Ramos (cell line): ENCODE results near the gene ARV1.
"Not testable (repeated sequence)": the region's sequence is repeated elsewhere in the genome, so short reads cannot be mapped to it uniquely, and the experiment has no call there.

Experiments
- in situ Hi-C: fragments of 300-500 bp; cut with MboI; formaldehyde crosslinking; loops from one replicate; pipeline ENCODE4 v1.14.3; 2022; ENCODE audit warnings: low sequenced_read_pairs; ENCODE audit not compliant: unreplicated experiment

The ARV1 gene

DNA sequence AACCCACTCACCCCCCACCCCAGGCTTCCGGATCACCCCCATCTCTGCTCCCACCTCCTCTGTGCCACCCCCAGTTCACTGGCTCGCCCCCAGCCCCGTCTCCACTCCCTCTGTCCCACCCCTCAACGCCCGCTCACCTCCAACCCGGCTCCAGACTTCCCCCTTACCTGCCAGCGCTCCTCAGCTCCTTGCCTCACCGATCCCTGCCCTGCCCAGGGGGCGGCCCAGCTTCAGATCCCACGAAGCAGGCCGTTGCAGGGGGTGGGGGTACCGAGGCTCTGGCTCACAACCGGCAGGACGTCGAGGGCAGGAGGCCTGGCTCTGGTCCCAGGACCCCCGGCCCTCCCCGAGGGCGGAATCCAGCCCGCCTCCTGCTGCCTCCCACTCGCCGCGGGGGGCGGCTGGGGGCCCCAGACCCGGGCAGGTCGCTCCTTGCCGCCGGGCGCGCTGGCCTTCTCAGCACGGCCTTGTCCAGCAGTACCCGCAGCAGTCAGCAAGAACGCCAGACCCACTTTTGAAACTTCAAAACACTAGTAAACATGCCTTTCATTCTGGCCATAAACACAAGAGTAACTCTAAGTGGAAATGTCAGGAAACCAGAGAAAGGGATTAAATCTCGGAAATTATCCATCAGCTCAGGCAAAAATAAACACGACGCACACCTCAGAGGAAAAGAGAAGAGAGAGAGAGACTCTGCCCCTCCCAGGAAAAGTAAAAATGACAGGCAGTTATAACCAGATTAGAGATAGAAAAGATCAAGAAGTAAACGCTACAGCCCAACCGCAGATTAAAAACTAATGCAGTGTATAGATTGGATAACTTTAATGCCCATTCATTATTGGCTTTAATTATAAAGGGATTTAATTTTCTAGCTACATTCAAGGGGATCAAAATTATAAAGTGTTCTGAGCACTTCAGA is 62.2 kb downstream of the ARV1 start:
- in situ Hi-C loops, result no loop called here

DNA sequence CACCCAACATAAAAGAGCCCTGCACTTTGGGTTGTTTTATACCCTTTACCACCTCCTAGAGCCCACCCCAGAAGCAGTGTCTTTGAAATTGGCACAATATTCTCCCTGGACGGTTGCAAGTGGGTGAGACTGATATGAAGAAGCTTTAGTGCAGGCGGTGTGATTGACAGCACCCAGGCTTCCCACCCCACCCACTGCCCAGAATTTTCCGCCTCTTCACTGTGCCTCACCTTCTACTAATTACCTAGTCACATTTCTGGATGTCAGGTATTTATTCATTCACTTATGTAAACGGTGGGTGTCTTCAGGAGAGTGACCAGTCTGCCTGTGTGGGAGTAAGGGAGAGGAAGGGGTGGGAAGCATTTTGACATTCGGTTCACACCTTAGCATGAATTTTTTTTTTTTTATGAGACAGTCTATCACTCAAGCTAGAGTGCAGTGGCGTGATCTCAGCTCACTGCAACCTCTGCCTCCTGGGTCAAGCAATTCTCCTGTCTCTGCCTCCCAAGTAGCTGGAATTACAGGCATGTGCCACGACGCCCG is 62.9 kb downstream of the ARV1 start:
- in situ Hi-C loops, result no loop called here

DNA sequence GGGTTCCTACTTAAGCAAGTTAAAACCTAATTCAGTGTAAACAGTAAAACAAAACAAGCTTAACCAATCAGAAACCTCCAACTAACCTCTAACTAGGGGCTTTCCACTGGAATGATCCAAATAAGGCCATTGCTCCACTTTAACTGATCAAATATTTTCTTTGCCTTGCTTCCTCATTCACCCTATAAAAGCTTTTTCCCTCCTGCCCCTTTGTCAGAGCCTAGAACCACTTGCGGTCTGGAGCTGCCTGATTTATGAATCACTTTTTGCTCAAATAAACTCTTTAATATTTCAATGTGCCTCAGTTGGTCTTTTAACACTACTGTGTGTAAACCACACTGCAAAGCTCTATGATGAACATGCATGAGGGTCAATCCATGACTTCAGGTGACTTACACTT is 65.7 kb downstream of the ARV1 start:
- in situ Hi-C loops, result no loop called here

DNA sequence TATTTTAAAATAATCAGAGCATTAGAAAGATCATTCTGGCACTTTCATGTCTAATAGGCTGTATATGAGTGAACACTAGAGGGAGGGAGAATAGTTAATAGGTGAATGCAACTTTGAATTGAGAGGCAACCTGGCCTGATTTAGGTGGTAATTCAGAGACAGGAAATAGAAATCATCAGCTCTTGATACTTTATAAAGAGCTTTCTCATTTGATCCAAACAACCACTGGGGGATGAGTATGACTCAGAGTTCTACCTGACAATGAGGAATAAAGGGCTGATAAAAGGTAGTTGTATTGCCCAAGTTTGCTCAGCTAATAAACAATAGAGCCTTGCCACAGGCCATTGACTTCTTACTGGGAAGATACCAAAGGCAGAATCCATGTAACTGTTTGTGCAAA is 66.4 kb downstream of the ARV1 start:
- in situ Hi-C loops, result no loop called here

DNA sequence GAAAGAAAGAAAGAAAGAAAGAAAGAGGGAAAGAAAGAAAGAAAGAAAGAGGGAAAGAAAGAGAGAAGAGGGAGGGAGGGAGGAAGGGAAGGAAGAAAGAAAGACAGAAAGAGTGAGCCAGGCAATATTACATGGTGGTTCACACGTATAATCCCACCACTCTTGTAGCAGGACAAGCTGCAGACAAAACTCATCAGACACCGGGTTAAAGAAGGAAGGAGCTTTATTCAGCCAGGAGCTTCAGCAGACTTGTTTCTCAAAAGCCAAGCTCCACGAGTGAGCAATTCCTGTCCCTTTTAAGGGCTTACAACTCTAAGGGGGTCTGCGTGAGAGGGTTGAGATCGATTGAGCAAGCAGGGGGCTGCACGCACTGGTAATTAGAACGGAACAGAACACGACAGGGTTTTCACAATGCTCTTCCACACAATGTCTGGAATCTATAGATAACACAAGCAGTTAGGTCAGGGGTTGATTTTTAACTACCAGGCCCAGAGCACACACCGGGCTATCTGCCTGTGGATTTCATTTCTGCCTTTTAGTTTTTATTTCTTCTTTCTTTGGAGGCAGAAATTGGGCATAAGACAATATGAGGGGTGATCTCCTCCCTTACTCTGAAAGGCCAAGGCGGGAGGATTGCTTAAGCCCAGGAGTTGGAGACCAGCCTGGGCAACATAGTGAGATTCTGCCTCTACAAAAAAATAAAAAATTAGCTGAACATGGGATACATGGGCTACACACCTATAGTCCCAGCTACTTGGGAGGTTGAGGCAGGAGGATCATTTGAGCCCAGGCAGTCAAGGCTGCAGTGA is 67.2 kb downstream of the ARV1 start:
- in situ Hi-C loops, result not testable (repeated sequence)

DNA sequence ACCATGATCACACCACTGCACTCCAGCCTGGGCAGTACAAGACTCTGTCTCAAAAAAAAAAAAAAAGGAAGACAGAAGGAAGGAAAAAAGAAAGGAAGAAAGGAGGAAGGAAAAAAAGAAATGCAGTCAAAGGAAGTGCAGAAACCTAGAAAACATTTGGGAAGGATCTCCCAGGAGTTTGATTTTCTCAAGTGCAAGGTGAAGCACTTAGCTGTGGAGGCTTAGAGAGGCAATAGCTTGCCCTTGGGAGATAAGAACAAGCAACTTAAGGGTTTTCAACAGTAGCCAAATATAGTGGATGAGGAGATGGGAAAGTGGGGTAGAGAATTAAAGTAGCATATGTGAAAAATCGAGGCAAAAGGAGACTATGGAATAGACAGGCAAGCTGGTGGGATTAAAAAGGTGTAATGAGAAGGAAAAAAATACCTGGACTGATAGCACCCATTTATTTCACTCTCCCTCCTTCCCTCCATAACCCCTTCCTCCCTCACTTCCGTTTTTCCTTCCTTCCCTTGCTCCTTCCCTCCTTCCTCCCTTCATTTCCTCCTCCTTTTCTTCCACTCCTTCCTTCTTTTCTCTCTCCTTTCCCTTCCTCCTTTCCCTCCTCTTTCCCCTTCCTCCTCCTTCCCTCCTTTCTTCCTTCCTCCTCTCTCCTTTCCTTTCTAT is 68.0 kb downstream of the ARV1 start:
- in situ Hi-C loops, result no loop called here

DNA sequence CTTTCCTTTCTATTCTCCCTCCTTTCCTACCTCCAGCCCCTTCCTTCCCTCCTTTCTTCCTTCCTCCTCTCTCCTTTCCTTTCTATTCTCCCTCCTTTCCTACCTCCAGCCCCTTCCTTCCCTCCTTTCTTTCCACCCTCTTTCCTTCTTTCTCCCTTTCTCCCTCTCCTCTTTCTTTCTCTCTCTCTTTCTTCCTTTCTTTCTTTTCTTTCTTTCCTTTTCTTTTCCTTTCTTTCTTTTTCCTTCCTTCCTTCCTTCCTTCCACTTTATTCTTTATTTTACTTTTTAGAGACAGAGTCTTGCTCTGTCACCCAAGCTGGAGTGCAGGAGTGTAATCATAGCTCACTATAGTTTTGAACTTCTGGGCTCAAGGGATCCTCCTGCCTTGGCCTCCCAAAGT is 68.6 kb downstream of the ARV1 start:
- in situ Hi-C loops, result not testable (repeated sequence)

DNA sequence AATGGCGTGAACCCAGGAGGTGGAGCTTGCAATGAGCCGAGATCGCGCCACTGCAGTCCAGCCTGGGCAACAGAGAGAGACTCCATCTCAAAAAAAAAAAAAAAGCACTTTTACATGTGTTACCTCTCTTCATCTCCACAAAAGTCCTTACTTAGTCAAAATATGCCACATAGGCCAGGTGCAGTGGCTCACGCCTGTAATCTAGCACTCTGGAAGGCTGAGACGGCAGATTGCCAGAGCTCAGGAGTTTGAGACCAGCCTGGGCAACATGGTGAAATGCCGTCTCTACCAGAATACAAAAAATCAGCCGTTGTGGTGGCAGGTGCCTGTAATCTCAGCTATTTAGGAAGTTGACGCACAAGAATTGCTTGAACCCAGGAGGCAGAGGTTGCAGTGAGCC is 69.5 kb downstream of the ARV1 start:
- in situ Hi-C loops, result not testable (repeated sequence)

DNA sequence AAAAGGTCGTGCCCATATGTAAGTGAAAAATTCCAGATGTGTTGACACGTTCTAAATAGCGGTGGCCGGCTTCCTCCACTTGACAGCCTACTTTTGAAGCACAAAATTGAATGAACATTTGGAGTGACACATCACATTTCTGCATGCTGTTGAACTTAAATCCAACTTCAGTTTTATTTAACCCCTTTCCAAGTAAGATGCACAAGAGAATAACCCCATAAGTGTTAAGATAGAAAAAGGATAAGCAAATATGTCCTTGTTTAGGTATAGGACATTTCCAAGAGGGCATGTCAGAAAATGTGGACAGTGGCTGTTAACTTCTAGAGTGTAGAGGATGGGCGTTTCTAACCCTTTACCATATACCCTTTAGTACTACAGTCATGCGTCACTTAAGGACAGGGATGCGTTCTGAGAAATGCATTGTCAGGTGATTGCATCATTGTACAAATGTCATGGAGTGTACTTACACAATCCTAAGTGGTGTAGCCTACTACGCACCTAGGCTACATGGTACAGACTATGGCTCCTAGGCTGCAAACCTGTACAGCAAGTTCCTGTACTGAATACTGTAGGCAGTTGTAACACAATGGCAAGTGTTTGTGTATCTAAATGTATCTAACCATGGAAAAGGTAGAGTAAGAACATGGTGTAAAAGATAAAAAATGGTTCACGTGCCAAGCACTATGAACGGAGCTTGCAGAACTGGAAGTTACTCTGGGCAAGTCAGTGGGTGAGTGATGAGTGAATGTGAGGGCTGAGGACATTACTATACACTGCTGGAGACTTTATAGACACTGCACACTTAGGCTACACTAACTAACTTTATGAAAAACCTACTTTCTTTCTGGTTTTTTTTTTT is 70.5 kb downstream of the ARV1 start:
- in situ Hi-C loops, result no loop called here
